Fibroblast of villous mesenchyme (primary cell): ENCODE results near the gene ZNF77. TPM values are rescaled to one million over a fixed set of nuclear protein-coding genes. Genes with fewer than 3 reads are reported as not detected.

Experiments
- DNase-seq: peaks from one replicate; pipeline ENCODE4 v3.0.0-alpha.2; 2010; ENCODE audit warnings: low read depth
- H3K4me3 ChIP-seq: 2 replicates; pipeline ENCODE4 v1.5.1; 2011; ENCODE audit warnings: low read depth, mild to moderate bottlenecking, low read length
- CTCF ChIP-seq: IDR thresholded peaks from 2 replicates; pipeline ENCODE4 v1.5.1; 2012; ENCODE audit warnings: low read depth, mild to moderate bottlenecking, low read length; ENCODE audit not compliant: insufficient read depth
- total RNA-seq: library from RNA; depleted of rRNA; stranded (reverse); fragments of >200 nt; gene quantifications from 2 replicates; pipeline ENCODE4 v1.2.3, GENCODE V29; 2012

ZNF77 gene
- total RNA-seq, 1 donor = 3.0 TPM

- no peak for TF ChIP-seq CTCF
- H3K4me3 ChIP-seq = no peak overlapping the region
- no peak for DNase-seq
Measured at GRCh38 chr19:2986951-2987524, 42.3 kb upstream of the ZNF77 start.

GRCh38 chr19:2984215-2984528 lies 39.4 kb upstream of the ZNF77 start:
- no peak for DNase-seq
- H3K4me3 ChIP-seq = peak overlapping the region; percentile 52
- TF ChIP-seq CTCF = no peak

- DNase-seq = peak; percentile 74
- TF ChIP-seq CTCF = no peak
- peak overlapping the region; percentile 52 for H3K4me3 ChIP-seq
Measured at GRCh38 chr19:2983351-2984214, 38.8 kb upstream of the ZNF77 start.

GRCh38 chr19:2982983-2983350 lies 38.2 kb upstream of the ZNF77 start:
- H3K4me3 ChIP-seq = no peak overlapping the region
- no peak for TF ChIP-seq CTCF
- peak; percentile 89 for DNase-seq

- TF ChIP-seq CTCF = no peak
- no peak for DNase-seq
- no peak overlapping the region for H3K4me3 ChIP-seq
Measured at GRCh38 chr19:2982561-2982960, 37.8 kb upstream of the ZNF77 start.

GRCh38 chr19:2981898-2982297 lies 37.1 kb upstream of the ZNF77 start:
- TF ChIP-seq CTCF = no peak
- no peak for DNase-seq
- H3K4me3 ChIP-seq = no peak overlapping the region

- no peak for TF ChIP-seq CTCF
- peak; percentile 67 for DNase-seq
- H3K4me3 ChIP-seq = no peak overlapping the region
Measured at GRCh38 chr19:2978772-2979171, 34.0 kb upstream of the ZNF77 start.
